GM23248 (cell line): ENCODE measurements around the gene PKIB. TPM values are rescaled to one million over a fixed set of nuclear protein-coding genes. Genes with fewer than 3 reads are reported as not detected.

Source experiments
- DNase-seq: peaks from one replicate; pipeline ENCODE4 v3.0.0-alpha.2; 2015
- H2AFZ ChIP-seq: fragments of 200-600 bp; sonication (generic); 2 replicates; pipeline ENCODE4 v1.6.1; 2016; ENCODE audit warnings: antibody characterized with exemption
- H3F3A ChIP-seq: fragments of 200-600 bp; sonication (generic); 2 replicates; pipeline ENCODE4 v1.6.1; 2016; ENCODE audit warnings: mild to moderate bottlenecking, antibody characterized with exemption, mixed run types; ENCODE audit not compliant: insufficient read depth
- H3K27ac ChIP-seq: fragments of 200-600 bp; sonication (generic); 2 replicates; pipeline ENCODE4 v1.5.1; 2016; ENCODE audit warnings: mild to moderate bottlenecking
- H3K27me3 ChIP-seq: fragments of 200-600 bp; sonication (generic); replicated peaks from 2 replicates; pipeline ENCODE4 v1.6.1; 2016; ENCODE audit warnings: mild to moderate bottlenecking; ENCODE audit not compliant: insufficient read depth
- H3K36me3 ChIP-seq: fragments of 200-600 bp; sonication (generic); 2 replicates; pipeline ENCODE4 v1.6.1; 2016; ENCODE audit warnings: low read depth, mild to moderate bottlenecking
- H3K4me1 ChIP-seq: fragments of 200-600 bp; sonication (generic); 2 replicates; pipeline ENCODE4 v1.6.1; 2016; ENCODE audit warnings: mild to moderate bottlenecking; ENCODE audit not compliant: insufficient read depth
- H3K4me2 ChIP-seq: fragments of 200-600 bp; sonication (generic); one replicate; pipeline ENCODE4 v1.6.1; 2016; ENCODE audit warnings: mild to moderate bottlenecking; ENCODE audit not compliant: unreplicated experiment
- H3K4me3 ChIP-seq: fragments of 200-600 bp; sonication (generic); 2 replicates; pipeline ENCODE4 v1.5.1; 2016; ENCODE audit warnings: mild to moderate bottlenecking
- H3K79me2 ChIP-seq: fragments of 200-600 bp; sonication (generic); 2 replicates; pipeline ENCODE4 v1.6.1; 2016; ENCODE audit warnings: mild to moderate bottlenecking; ENCODE audit not compliant: insufficient read depth
- H3K9ac ChIP-seq: fragments of 200-600 bp; sonication (generic); 2 replicates; pipeline ENCODE4 v1.6.1; 2016; ENCODE audit warnings: mild to moderate bottlenecking
- H3K9me2 ChIP-seq: fragments of 200-600 bp; sonication (generic); 2 replicates; pipeline ENCODE4 v1.6.1; 2016; ENCODE audit warnings: mixed run types, mild to moderate bottlenecking, moderate library complexity; ENCODE audit not compliant: insufficient read depth
- H3K9me3 ChIP-seq: fragments of 200-600 bp; sonication (generic); one replicate; pipeline ENCODE4 v1.6.1; 2017; ENCODE audit warnings: low read depth
- H4K20me1 ChIP-seq: fragments of 200-600 bp; sonication (generic); 2 replicates; pipeline ENCODE4 v1.6.0; 2016; ENCODE audit not compliant: insufficient read depth
- EZH2 ChIP-seq: fragments of 200-600 bp; sonication (generic); IDR thresholded peaks from 2 replicates; pipeline ENCODE4 v1.6.1; 2018; ENCODE audit warnings: antibody characterized with exemption, mild to moderate bottlenecking; ENCODE audit not compliant: insufficient read depth, poor library complexity, severe bottlenecking
- EZH2phosphoT487 ChIP-seq: fragments of 200-600 bp; sonication (generic); IDR thresholded peaks from 2 replicates; pipeline ENCODE4 v1.6.1; 2018; ENCODE audit warnings: antibody characterized with exemption, moderate library complexity, mild to moderate bottlenecking, low read depth; ENCODE audit not compliant: insufficient read depth
- WGBS, 2 experiments: methylation state at CpG; one replicate each; pipeline ENCODE4 v1.1.6; 2015 to 2017; ENCODE audit warnings: low lambda C conversion rate in 2 of 2, low coverage in 1 of 2; ENCODE audit errors: missing lambda C conversion rate in 2 of 2; 5-methylcytosine and 5-hydroxymethylcytosine counted together
- in situ Hi-C: fragments of 300-500 bp; cut with MboI; formaldehyde crosslinking; loops from 2 replicates; pipeline ENCODE4 v1.15.0; 2020
- polyA plus RNA-seq: library from polyadenylated mRNA; unstranded; fragments of >200 nt; fragmentation: Nextera tagmentation; extraction: Ambion mirVana; gene quantifications from 2 replicates; pipeline ENCODE4 v1.2.1, GENCODE V29; 2016
- total RNA-seq: library from RNA; depleted of rRNA; stranded (reverse); fragments of >200 nt; shearing (Covaris generic); gene quantifications from 2 replicates; pipeline ENCODE4 v1.2.3, GENCODE V29; 2014

Gene PKIB
- total and polyA plus RNA-seq, 2 experiments from 2014 or later: 0.40 TPM; not detected in 1

GRCh38 chr6:122692175-122692598 lies 82.0 kb downstream of the PKIB start:
- H2AFZ ChIP-seq: no peak overlapping the region
- no peak overlapping the region for H3K9ac ChIP-seq
- no peaks in the 10 kb centered on the region for H3K9me3 ChIP-seq
- H3K27ac ChIP-seq: no peak overlapping the region
- H3K9me2 ChIP-seq: no peaks in the 10 kb centered on the region
- no peak for TF ChIP-seq EZH2
- no peak for TF ChIP-seq EZH2phosphoT487
- no peaks in the 10 kb centered on the region for H3K27me3 ChIP-seq
- 87 to 91% methylated on average over 3 of the region's 3 CpGs for WGBS, 2 experiments
- no peak overlapping the region for H3K4me3 ChIP-seq
- H3K4me1 ChIP-seq: peaks cover 18% of the 10 kb centered on the region
- H3F3A ChIP-seq: no peaks in the 10 kb centered on the region
- in situ Hi-C loops: no loop called here
- DNase-seq: peak; percentile 46
- no peaks in the 10 kb centered on the region for H3K79me2 ChIP-seq
- H3K36me3 ChIP-seq: no peaks in the 10 kb centered on the region
- H3K4me2 ChIP-seq: no peak overlapping the region
- no peaks in the 10 kb centered on the region for H4K20me1 ChIP-seq

GRCh38 chr6:122692807-122693580 lies 82.8 kb downstream of the PKIB start:
- H3K9ac ChIP-seq: no peak overlapping the region
- no peak overlapping the region for H3K4me3 ChIP-seq
- H3K27me3 ChIP-seq: no peaks in the 10 kb centered on the region
- H4K20me1 ChIP-seq: no peaks in the 10 kb centered on the region
- H3K9me3 ChIP-seq: no peaks in the 10 kb centered on the region
- no peak overlapping the region for H3K4me2 ChIP-seq
- no peaks in the 10 kb centered on the region for H3K9me2 ChIP-seq
- no peak for DNase-seq
- no peaks in the 10 kb centered on the region for H3F3A ChIP-seq
- no peak overlapping the region for H2AFZ ChIP-seq
- in situ Hi-C loops: no loop called here
- WGBS, 2 experiments: 72 to 75% methylated on average over 4 of the region's 4 CpGs
- no peaks in the 10 kb centered on the region for H3K36me3 ChIP-seq
- no peak for TF ChIP-seq EZH2phosphoT487
- TF ChIP-seq EZH2: no peak
- H3K79me2 ChIP-seq: no peaks in the 10 kb centered on the region
- H3K27ac ChIP-seq: no peak overlapping the region
- peaks cover 18% of the 10 kb centered on the region for H3K4me1 ChIP-seq

DNA sequence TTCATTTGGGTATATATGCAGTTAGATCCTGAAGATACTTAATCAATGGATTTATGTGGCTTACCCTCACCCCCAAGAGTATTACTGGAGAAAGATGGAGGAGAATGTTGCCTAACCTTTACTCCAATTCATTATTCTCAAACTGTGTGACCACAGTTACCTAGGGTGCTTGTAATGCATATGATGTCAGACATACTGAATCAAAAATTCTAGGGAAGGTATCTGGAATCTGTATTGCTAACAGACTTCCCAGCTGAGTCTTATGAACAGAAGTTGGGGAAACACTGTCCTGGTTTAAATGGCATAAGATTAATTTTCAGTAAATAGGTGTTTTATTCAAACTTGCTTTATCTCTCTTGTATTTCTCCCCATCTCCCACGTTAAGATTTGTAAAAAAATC lies 83.9 kb downstream of the PKIB start:
- peaks cover 18% of the 10 kb centered on the region for H3K4me1 ChIP-seq
- no peaks in the 10 kb centered on the region for H3K9me2 ChIP-seq
- no peak overlapping the region for H3K9ac ChIP-seq
- TF ChIP-seq EZH2: no peak
- TF ChIP-seq EZH2phosphoT487: no peak
- H3K4me3 ChIP-seq: no peak overlapping the region
- no peak overlapping the region for H2AFZ ChIP-seq
- H3K79me2 ChIP-seq: no peaks in the 10 kb centered on the region
- H3K27ac ChIP-seq: no peak overlapping the region
- H3F3A ChIP-seq: no peaks in the 10 kb centered on the region
- no peak overlapping the region for H3K4me2 ChIP-seq
- 36 to 41% methylated on average over 1 of the region's 1 CpG for WGBS, 2 experiments
- H3K9me3 ChIP-seq: no peaks in the 10 kb centered on the region
- no peaks in the 10 kb centered on the region for H3K27me3 ChIP-seq
- in situ Hi-C loops: no loop called here
- H4K20me1 ChIP-seq: no peaks in the 10 kb centered on the region
- no peak for DNase-seq
- H3K36me3 ChIP-seq: no peaks in the 10 kb centered on the region

- WGBS, 2 experiments: 64 to 70% methylated on average over 3 of the region's 3 CpGs
- no peaks in the 10 kb centered on the region for H3K9me3 ChIP-seq
Observed at GRCh38 chr6:122694602-122695001, 84.4 kb downstream of the PKIB start.

More at GRCh38 chr6:122694602-122695001, 84.4 kb downstream of the PKIB start:
- Histone ChIP-seq H3K4me2 (no peak overlapping the region), H3K36me3 (no peaks in the 10 kb centered on the region), H3F3A (no peaks in the 10 kb centered on the region), H3K79me2 (no peaks in the 10 kb centered on the region), H3K27me3 (no peaks in the 10 kb centered on the region), H3K4me3 (no peak overlapping the region), H2AFZ (no peak overlapping the region), H4K20me1 (no peaks in the 10 kb centered on the region), H3K4me1 (peaks cover 18% of the 10 kb centered on the region), H3K9ac (no peak overlapping the region), H3K27ac (no peak overlapping the region), H3K9me2 (no peaks in the 10 kb centered on the region)
- TF ChIP-seq EZH2: no peak
- TF ChIP-seq EZH2phosphoT487: no peak
- in situ Hi-C loops: no loop called here
- DNase-seq: no peak
